AG09319 (cell line): ENCODE measurements around the gene UTP4.

Experiments
- DNase-seq: peaks from one replicate; pipeline ENCODE4 v3.0.0-alpha.2; 2010; ENCODE audit warnings: low read depth; ENCODE audit errors: extremely low read depth
- CTCF ChIP-seq: IDR thresholded peaks from 2 replicates; pipeline ENCODE4 v1.5.1; 2011; ENCODE audit warnings: low read depth, mild to moderate bottlenecking, inconsistent platforms, low read length, moderate library complexity

Gene UTP4

GRCh38 chr16:69150146-69150865 lies 17.9 kb downstream of the UTP4 start:
- DNase-seq = peak; percentile 60
- peak; percentile 71 for TF ChIP-seq CTCF

- TF ChIP-seq CTCF = no peak
These were observed 24.7 kb downstream of the UTP4 start for GRCh38 chr16:69157196-69157595.

GRCh38 chr16:69160192-69160591 lies 27.7 kb downstream of the UTP4 start:
- DNase-seq = no peak
- no peak for TF ChIP-seq CTCF

More at GRCh38 chr16:69157196-69157595, 24.7 kb downstream of the UTP4 start:
- DNase-seq = no peak

- no peak for TF ChIP-seq CTCF
- no peak for DNase-seq
These were observed 33.1 kb downstream of the UTP4 start for GRCh38 chr16:69165584-69165983.

- no peak for TF ChIP-seq CTCF
These were observed 33.9 kb downstream of the UTP4 start for GRCh38 chr16:69166221-69166833.

GRCh38 chr16:69166946-69167930 lies 34.8 kb downstream of the UTP4 start:
- no peak for TF ChIP-seq CTCF
- no peak for DNase-seq

More at GRCh38 chr16:69166221-69166833, 33.9 kb downstream of the UTP4 start:
- no peak for DNase-seq
